ENCODE measurements around the gene RAB43. TPM values are rescaled to one million over a fixed set of nuclear protein-coding genes. Genes with fewer than 3 reads are reported as not detected.
"Not testable (repeated sequence)": the region's sequence is repeated elsewhere in the genome, so short reads cannot be mapped to it uniquely, and the experiment has no call there.

Gene RAB43
- total and polyA plus RNA-seq, 3 donors from 2014 or later: 12.4 to 28.2 (median 27.2) TPM

- Histone ChIP-seq H3K27ac (no peak overlapping the region), H3K4me1 (no peaks in the 10 kb centered on the region), H3K4me3 (no peak overlapping the region), H3K36me3 (ENCODE audit: low read depth, missing control alignments) (no peaks in the 10 kb centered on the region), H3K27me3 (no peaks in the 10 kb centered on the region), H3K9me3 (no peaks in the 10 kb centered on the region)
- no peak for DNase-seq
- TF ChIP-seq POLR2A (IDR thresholded peaks at IDR 0.05): no peak
- no peak for TF ChIP-seq CTCF (IDR thresholded peaks at IDR 0.05)
- intact Hi-C loops (cut with DNase I; ENCODE audit: low total_unique reads): no loop called here
- 75 to 82% methylated on average over 8 of the region's 8 CpGs for WGBS, 2 donors
Measured at GRCh38 chr3:129081503-129081902, 40.1 kb downstream of the RAB43 start.

GRCh38 chr3:129078510-129078909 lies 43.1 kb downstream of the RAB43 start:
- Histone ChIP-seq H3K4me1 (no peaks in the 10 kb centered on the region), H3K4me3 (no peak overlapping the region), H3K9me3 (no peaks in the 10 kb centered on the region), H3K36me3 (ENCODE audit: low read depth, missing control alignments) (no peaks in the 10 kb centered on the region), H3K27ac (no peak overlapping the region), H3K27me3 (no peaks in the 10 kb centered on the region)
- no peak for TF ChIP-seq CTCF (IDR thresholded peaks at IDR 0.05)
- TF ChIP-seq POLR2A (IDR thresholded peaks at IDR 0.05): no peak
- no peak for DNase-seq
- intact Hi-C loops (cut with DNase I; ENCODE audit: low total_unique reads): no loop called here
- 80 to 84% methylated on average over 8 of the region's 8 CpGs for WGBS, 2 donors

GRCh38 chr3:129077222-129077621 lies 44.4 kb downstream of the RAB43 start:
- TF ChIP-seq CTCF (IDR thresholded peaks at IDR 0.05) (no peak), POLR2A (IDR thresholded peaks at IDR 0.05) (no peak)
- Histone ChIP-seq H3K27ac (no peak overlapping the region), H3K9me3 (no peaks in the 10 kb centered on the region), H3K27me3 (no peaks in the 10 kb centered on the region), H3K4me3 (no peak overlapping the region), H3K36me3 (ENCODE audit: low read depth, missing control alignments) (no peaks in the 10 kb centered on the region), H3K4me1 (no peaks in the 10 kb centered on the region)
- 64 to 74% methylated on average over 7 of the region's 7 CpGs for WGBS, 2 donors
- DNase-seq: no peak
- intact Hi-C loops (cut with DNase I; ENCODE audit: low total_unique reads): no loop called here

- peak overlapping the region in 1 of 2 donors; percentile 25 for H3K27ac ChIP-seq
Measured at GRCh38 chr3:129070086-129070885, 51.3 kb downstream of the RAB43 start.

GRCh38 chr3:129069313-129070085 lies 52.1 kb downstream of the RAB43 start:
- H3K36me3 ChIP-seq (ENCODE audit: low read depth, missing control alignments); H3K9me3 ChIP-seq; intact Hi-C loops (cut with DNase I; ENCODE audit: low total_unique reads); H3K27me3 ChIP-seq; H3K4me3 ChIP-seq: not testable (repeated sequence)
- DNase-seq: peak; percentile 40
- peaks cover 18% of the 10 kb centered on the region for H3K4me1 ChIP-seq
- WGBS, 2 donors: 54 to 56% methylated on average over 12 to 13 of the region's 13 CpGs
- peak overlapping the region; percentile 25 to 29 for H3K27ac ChIP-seq

More at GRCh38 chr3:129070086-129070885, 51.3 kb downstream of the RAB43 start:
- 60 to 67% methylated on average over 8 of the region's 8 CpGs for WGBS, 2 donors
- peaks cover 18% of the 10 kb centered on the region for H3K4me1 ChIP-seq
- H3K36me3 ChIP-seq (ENCODE audit: low read depth, missing control alignments): no peaks in the 10 kb centered on the region
- TF ChIP-seq CTCF (IDR thresholded peaks at IDR 0.05) (no peak), POLR2A (IDR thresholded peaks at IDR 0.05) (no peak)
- no peak for DNase-seq
- H3K4me3 ChIP-seq: no peak overlapping the region
- no peaks in the 10 kb centered on the region for H3K27me3 ChIP-seq
- no peaks in the 10 kb centered on the region for H3K9me3 ChIP-seq
- intact Hi-C loops (cut with DNase I; ENCODE audit: low total_unique reads): no loop called here

Data from testis (tissue), 3 donors.